ENCODE measurements around the gene ANO7.

- no peak for TF ChIP-seq POLR2A (IDR thresholded peaks at IDR 0.05; ENCODE audit: low read length)
- no peak for TF ChIP-seq GATA1 (IDR thresholded peaks at IDR 0.05; ENCODE audit: low read depth, low read length)
Measured at GRCh38 chr2:241154915-241155314, 33.6 kb upstream of the ANO7 start.
